DMS 273 (cell line): Measurements from ENCODE around the gene PAIP2B.
"Not testable (repeated sequence)": the region's sequence is repeated elsewhere in the genome, so short reads cannot be mapped to it uniquely, and the experiment has no call there.

ENCODE experiments used
- DNase-seq: peaks from one replicate; lab custom pipeline; 2025; ENCODE audit not compliant: unreplicated experiment; lab: John Stamatoyannopoulos, UW

The PAIP2B gene

DNA sequence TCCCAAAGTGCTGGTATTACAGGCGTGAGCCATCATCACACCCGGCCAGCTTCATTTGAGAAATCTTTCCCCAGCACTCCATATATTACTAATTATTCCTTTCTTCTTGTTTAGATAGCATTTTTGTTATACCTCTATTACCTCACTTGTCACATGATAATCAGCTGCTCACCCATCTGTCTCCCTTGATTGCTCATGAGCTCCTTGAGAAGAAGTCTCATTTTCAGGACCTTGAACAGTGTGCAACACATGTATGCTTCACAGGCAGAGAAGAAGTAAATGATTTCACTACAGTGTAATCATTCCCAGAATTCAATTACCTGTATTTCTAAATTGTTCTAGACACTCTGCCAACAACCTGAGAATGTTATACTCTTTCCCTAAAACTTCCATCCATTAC lies 6.2 kb downstream of the PAIP2B start:
- DNase-seq, result peak; percentile 15

DNA sequence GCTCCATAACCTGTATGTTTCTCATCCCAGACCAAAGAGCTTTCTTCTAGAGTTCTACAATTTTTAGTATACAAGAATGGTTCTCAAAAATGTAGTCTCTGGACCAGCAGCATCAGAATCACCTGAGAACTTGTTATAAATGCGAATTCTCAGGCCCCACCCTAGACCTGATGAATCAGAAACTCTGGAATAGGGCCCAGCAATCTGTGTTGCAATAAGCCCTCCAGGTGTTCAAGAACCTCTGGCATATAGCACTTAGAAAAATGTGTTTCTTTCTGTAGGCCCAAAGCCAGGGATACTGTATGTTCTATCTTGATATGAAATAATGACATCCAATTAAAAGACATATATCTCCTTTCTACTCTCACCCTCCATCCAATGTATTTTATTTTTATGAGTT lies 10.4 kb downstream of the PAIP2B start:
- DNase-seq, result peak; percentile 16

DNA sequence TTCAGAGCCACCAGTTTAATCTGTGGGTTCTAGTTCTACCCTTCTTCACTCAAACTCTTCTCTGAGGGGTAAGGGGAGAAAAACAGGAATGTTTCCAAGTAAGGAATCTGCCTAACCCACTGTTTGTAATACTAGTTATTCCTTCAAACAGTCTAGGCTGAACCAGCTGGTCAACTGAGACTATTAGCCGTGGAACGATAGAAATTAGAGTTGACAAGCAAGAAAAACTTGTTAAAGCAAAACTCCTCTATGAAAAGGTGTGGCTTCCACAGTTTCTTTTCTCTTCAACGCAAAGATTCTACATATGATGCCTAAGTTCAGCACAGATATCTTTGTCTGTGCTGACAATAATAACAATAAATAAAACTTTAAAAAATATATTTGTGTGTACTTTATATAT lies 11.5 kb downstream of the PAIP2B start:
- DNase-seq, result no peak

DNA sequence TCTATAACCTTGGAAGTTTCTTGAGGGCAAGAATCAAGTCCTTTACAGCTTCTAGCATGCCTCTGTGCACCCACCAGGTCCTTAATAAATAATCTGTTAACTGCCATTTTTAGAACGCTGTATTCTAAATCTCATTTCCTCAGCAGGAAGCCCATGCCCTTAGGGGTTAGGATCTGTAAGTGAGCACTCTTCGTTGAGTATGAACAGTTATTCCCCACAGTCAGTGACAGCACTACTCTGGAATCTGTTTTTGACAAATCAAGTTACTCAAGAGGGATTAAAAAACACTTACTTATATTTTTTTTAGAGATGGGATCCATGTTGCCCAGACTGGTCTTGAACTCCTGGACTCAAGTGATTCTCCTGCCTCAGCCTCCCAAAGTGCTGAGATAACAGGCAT lies 14.6 kb downstream of the PAIP2B start:
- DNase-seq, result no peak

DNA sequence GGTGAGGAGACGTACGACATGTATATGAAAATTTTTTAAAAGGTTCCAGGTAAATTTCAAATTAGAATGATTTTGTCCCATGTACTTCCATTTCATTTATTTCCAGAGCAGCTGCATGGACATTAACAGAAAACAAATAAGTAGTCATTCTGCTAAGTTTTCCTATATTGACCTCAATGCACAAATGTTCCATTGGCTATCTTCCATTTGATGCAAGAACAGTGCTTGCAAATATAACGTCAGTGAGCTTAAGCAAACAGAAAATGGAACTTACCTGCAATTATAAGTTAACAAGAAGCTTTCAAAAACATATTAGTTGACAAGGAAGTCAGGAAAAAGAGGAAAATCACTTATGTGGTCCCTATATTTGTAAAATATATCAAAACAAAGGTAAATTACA lies 16.6 kb downstream of the PAIP2B start:
- no peak for DNase-seq

DNA sequence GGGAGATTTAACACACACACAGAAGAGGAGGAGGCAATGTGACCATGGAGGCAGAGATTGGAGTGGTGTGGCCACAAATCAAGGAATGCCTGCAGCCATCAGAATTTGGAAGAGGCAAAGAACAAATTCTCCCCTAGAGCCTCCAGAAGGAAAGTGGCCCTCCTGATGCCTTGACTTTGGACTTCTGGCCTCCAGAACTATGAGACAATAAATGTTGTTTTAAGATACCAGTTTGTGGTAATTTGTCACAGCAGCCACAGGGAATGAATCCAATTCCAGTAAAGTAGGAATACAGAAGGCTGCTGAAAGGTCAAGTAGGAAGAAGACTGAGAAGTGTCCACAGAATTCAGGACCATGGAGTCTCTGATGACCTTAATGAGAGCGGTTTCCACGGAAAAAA lies 18.1 kb downstream of the PAIP2B start:
- no peak for DNase-seq

DNA sequence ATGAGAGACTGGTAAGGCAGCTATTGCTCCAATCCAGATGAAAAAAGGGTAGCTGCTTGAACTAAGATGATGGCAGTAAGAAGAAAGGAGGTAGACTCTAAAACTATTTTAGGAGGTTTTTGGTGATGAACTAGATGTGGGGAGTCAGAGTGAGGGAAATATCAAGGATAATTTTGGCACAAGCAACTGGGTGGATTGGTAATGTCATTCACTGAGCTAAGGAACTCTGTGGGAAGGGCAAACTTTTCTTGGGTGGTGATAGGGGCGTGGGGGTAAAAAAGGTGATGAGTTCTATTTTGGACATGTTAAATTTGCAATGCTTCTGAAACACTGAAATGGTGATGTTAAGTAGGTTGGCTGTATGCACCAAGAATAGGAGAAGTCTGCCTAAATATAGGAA lies 19.3 kb downstream of the PAIP2B start:
- DNase-seq, result no peak

DNA sequence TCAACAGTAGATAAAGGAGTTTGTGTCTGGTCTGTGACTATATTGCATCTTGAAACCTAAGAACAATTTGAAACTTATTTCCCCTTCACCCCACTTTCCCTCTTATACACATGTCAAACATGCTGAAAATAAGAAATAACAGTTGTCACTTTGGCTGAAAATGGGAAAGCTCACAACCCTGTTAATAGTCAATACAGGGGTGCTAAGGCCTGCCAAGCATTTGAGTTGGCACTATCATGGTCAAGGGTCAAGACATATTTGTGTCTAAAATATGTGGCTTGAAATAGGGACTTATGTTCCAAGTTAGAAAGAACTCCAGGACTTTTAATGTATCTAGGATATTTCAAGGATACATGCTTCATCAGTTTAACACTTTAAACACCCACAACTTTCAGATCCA lies 20.6 kb downstream of the PAIP2B start:
- DNase-seq, result no peak

DNA sequence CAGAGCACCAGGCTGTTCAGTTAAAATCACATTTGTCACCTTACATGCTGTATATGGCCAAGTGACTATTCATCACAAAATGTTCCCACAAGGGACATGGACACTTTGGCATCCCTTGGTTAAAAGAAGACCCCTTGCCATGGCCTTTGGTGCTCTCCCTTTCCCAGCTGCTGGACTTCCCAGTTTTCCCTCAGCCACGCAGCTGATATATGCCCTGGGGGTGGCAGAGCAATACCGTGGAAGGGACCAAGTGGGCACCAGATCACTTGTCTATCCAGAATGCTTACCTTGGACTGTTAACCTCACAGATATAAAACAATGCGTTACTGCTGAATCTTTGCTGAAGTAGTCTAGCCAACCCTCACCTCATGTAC lies 35.3 kb downstream of the PAIP2B start:
- DNase-seq, result peak; percentile 24

DNA sequence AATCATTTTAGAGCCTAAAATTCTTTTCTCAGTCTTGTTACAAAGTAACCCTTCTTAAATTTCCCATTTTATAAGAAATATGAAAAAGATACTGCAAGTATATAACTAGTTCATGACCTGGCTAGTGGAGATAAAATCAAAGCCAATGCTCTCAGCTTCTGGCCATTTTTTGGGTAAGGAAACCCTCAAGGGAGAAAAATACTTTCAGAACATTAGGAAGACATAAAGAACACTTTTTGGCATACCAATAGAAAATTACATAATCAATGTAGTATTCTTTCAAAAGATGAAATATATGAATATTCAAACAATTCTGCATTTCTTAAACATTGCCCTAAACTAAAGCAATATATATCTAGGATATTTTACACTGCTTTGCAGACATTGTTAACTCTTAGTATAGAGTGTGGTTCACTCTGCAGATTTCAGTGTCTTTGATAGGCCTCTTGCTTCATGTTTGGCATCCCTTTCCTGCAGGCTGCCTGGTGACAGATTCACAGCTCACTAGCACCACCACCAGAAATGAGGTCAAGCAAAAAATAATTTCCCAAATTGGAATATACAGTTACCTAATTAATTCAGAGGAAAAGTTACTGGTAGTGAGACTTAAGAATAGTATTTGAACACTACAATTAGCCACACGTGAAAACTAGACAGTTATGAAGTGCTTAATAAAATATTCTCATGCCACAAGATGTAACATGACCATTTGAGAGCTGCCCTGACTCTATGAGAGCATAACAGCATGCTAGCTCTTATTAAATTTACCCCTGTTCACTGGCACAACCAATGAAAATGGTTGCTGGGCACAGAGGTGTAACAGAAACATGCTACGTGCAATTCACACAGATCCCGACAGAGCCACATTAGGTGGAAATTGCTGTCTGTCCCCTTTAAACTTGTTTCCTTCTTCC lies 36.0 kb downstream of the PAIP2B start:
- DNase-seq, result peak; percentile 68

DNA sequence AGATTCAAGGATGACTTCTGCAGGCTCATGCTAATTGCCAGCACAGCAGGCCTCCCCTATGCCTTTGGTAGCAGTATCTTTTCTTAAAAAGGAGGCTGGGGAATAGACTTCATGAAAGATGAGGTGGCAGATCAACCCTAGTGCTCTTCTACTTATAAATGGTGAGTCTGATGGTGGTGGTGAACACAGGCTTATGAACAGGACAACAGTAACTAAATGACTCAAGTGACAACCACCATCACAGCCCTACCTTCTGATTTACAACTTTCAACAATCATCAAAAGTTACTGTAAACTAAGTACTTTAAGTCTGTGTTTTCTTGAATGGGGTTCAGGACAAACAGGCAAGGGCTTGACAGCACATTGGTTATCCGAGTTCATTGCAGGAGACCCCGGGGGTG lies 39.3 kb downstream of the PAIP2B start:
- DNase-seq, result no peak

DNA sequence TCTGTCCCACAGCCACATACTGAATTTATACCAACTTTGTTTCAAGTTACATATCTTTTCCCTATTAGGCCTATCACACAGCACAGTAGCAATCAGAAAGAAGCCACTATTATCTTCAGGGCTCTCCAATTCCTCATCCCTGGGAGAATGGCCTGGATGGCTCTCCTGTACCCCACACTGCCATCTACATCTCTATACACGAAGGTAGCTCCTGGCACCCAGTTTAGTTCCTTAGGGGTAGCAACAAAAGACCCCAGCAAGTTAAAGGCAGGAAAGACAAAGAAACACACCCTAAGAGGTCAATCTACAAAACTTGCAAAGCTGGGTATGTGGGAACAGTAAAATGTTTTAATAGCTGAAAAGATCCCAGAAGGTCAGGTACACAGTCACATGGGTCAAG lies 39.9 kb downstream of the PAIP2B start:
- DNase-seq, result no peak

DNA sequence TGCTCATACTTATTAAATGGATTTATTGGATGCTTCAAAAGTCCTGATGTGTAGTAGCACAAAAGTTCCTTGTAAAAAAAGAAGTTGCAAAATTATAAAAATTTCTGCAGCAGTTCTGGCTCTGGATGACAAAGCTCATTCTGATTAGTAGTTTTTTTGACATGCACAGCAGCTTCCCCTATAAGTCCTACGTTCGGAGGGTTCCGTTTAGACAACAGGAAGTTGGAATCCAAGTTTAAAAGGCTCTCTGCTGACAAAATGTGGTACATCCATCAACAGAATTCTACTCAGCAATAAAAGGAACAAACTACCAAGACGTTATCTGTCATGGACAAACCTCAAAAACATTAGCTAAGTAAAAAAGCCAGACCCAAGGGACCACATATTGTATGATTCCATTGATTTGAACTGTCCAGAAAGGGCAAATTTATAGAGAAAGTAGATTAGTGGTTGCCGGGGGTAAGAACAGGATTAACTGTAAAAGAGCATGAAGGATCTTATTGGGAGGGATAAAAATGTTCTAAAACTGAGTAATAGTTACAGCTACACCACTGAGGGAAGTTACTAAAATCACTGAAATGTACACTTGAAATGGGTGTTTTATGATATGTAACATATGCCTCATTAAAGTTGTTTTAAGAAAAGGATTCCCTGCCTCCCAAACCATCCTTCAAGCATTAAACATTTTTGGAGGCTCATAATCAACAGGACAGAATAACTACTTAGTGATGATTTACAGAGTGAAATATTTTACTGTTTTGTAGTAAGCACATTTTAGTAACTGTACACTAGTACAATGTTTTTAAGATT lies 43.4 kb downstream of the PAIP2B start:
- not testable (repeated sequence) for DNase-seq

DNA sequence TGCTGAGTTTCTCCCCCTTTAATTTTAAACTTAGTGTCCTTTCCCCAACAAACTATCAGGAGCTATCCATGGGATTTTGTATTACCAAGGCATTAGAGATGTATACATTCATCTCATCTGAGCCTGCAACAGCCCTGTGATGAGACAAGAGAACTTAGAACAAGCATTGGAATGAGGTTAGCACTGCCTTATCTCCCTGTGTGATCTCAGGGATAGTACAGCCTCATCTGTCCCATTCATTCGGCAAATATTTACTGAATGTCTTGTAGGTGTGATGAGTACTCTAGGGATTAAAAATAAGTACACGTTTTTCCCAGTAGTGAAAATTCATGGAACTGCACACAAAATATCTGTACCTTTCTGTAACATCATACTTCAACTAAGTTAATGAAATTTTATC lies 45.6 kb downstream of the PAIP2B start:
- DNase-seq, result no peak

DNA sequence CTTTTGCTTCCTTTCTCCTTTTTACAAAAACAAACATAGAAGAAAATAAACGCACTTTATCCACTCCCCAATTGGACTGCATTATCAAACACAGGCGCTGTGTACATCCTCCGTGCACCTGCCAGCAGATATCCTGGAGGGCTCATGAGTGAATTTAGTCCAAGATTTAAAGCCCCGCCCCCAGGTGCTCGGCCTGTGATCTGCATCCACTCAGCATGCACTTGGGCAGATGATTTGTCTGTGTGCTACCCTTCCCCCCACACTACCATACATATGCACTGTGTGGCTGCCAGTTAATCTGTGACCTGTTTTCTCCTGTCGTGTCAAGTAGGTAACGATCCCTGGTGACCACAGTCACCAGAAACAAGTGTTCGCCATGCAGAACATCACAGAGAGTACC lies 48.1 kb downstream of the PAIP2B start:
- not testable (repeated sequence) for DNase-seq

DNA sequence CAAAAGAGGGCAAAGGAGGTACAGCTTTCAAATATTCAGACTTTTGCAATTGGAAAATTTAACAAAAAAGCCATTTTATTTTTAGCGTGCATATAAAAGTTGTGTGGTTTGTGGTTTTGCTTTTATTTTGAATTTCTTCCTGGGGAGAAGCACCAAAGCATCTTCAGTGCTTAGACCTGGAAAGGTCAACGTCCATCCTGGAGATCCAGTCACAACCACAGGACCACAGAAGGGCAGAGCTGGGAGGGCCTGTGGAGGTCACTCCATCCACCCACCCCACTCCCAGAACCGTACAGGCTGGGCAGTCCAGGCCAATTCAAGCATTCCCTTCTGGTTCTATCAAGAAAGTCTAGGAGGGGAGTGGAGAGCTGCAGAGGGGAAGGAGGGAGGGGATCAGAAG lies 52.7 kb downstream of the PAIP2B start:
- DNase-seq, result no peak

DNA sequence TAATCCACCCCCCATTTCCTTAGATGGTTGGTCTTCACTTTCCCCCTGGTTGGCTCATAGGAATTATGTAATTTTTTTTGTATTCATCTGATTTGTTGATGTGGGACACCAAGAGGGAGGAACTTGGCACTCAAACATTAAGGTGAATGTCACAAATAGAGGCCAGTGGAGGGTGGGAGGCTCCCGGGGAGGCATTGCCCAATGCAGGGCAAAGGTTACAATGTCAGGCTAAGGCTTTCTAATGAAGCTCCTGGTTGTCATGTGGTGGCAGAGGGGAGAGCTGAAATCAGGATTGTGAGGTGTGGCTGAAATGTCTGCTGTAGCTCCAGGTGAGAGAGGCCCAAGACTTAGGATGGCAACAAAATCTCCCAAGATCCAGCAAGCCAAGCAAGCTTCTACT lies 53.8 kb downstream of the PAIP2B start:
- DNase-seq, result no peak

DNA sequence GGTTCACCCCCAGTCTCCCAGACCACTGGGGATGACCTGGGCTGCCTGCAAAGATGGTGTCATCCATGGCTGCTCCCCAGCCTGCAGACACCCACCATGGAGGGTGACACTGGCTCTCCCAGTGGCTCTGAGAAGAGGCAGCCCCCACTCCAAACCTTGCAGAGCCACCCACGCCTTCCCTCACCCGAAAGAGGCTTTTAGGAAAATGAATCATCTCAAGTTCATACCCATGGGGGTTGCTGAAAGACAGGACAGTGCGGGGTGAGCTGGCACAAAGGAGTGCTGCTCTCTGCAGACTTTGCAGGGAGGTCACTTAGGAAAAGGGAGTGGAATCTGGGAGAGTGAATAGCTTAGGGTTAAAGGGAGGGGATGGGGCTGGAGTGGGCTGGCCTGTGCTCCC lies 60.1 kb downstream of the PAIP2B start:
- DNase-seq, result no peak

DNA sequence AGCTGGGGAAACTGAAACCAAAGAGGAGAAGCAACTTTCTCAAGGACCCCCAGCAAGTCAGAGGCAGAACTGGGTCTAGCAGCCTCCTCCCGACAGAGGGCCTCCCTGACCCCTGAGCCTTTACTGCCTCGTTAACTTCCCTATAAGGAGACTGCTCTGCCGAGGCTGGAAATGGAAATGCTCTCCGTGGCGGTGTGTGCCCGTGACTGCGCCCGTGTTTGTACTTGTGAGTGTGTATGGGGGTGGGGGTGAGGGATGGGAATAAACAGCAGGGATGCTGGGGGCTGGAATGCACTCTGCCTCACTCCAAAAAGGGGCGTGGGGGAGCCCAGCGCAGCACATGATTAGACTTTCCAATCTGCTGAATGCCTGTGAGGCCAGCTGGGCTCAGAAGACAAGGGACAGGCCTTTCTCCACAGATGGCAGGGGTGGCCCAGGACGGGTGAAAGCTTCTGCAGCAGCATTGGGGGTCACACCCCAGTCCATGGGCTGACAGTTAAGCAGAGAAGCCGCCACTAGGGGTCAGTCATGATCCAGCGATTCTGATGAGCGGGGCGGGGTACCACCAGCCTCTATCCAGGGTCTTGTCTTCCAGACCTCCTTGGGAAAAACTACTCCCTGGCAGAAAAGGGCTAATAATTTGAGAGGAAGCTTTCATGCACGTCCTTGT lies 69.6 kb downstream of the PAIP2B start:
- DNase-seq, result peak; percentile 84

DNA sequence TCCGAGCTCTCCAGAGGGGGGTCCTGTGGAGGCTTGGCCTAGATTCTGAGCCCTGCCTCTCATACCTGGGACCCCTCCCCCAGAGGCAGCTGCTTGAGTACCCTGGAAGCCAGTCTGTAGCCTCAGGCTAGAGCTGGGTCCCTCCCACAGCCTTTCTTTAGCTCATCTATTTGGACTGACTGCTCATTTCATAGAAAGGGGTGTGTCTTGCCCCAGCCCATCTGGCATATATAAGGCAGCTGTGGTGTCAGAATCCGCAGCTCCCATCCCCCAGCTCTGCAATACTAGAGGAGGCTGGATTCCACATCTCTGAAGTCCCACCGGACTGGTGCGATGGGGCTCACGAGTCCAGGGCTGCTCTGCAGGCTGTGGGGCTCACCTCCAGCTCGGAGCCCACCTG lies 70.3 kb downstream of the PAIP2B start:
- peak; percentile 95 for DNase-seq

DNA sequence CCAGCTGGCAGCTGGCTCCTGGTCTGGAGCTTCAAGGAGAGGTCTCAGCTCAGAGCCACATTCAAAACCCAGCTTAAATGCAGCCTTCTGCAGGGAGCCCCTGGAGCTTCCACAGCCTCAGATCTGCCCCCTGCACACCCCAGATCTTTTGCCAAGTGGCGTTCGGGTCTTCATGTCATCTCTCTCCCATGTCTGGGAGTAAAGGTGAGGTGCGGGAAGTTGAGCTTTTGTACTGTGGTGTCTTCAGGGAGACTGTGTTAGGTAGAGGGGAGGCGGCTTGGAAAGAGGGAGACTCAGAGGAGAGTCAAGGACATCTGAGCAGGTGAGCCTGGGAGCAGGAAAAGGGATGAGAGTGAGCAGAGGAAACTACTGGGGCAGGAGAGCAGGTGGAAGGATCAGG lies 71.1 kb downstream of the PAIP2B start:
- DNase-seq, result no peak

DNA sequence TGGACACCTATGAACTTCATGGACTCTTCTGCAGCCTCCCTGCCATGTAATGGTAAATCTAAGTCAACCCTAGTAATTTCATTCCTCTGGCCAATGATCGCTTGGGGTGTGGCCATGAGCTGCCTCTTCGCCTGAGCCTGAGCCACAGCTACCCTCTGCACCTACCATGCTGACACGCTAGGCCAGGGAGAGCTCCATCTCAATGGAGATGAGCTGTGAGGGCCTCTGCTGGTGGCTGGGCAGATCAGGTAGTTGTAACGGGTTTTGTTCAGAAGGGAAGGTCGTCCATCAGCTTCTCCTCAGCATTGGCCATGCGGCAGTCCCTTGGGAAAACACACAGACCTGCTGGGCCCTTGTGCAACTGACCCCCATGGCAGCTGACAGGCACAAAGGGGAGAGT lies 72.1 kb downstream of the PAIP2B start:
- peak; percentile 22 for DNase-seq
